Astrocyte (in vitro differentiated cells and primary cell): ENCODE data around the gene IFNLR1. TPM values are rescaled to one million over a fixed set of nuclear protein-coding genes. Genes with fewer than 3 reads are reported as not detected.

Experiments
- DNase-seq: peaks from one replicate; pipeline ENCODE4 v3.0.0-alpha.2; 2010; ENCODE audit warnings: low read depth
- FAIRE-seq: peaks from 2 replicates; lab custom pipeline; 2011; peaks lifted over from hg19 to GRCh38; lab: Jason Lieb, UNC
- H2AFZ ChIP-seq: 2 replicates; pipeline ENCODE4 v1.6.0; 2012; ENCODE audit warnings: low read depth, low read length, inconsistent platforms
- H3K27ac ChIP-seq: 2 replicates; pipeline ENCODE4 v1.5.1; 2011; ENCODE audit warnings: low read depth, low read length, inconsistent platforms
- H3K27me3 ChIP-seq: 2 replicates; pipeline ENCODE4 v1.6.0; 2011; ENCODE audit warnings: low read length, inconsistent platforms; ENCODE audit not compliant: insufficient read depth
- H3K36me3 ChIP-seq: 2 replicates; pipeline ENCODE4 v1.5.1; 2011; ENCODE audit warnings: low read length, inconsistent platforms; ENCODE audit not compliant: insufficient read depth
- H3K4me1 ChIP-seq: 2 replicates; pipeline ENCODE4 v1.5.1; 2011; ENCODE audit warnings: low read length, inconsistent platforms; ENCODE audit not compliant: insufficient read depth
- H3K4me2 ChIP-seq: 2 replicates; pipeline ENCODE4 v1.6.0; 2012; ENCODE audit warnings: low read length, inconsistent platforms
- H3K4me3 ChIP-seq: 2 replicates; pipeline ENCODE4 v1.5.1; 2011; ENCODE audit warnings: low read depth, mild to moderate bottlenecking, low read length, inconsistent platforms; ENCODE audit not compliant: insufficient read depth
- H3K79me2 ChIP-seq: 2 replicates; pipeline ENCODE4 v1.6.0; 2012; ENCODE audit warnings: mild to moderate bottlenecking, low read length, inconsistent platforms; ENCODE audit not compliant: insufficient read depth
- H3K9ac ChIP-seq: 2 replicates; pipeline ENCODE4 v1.6.0; 2012; ENCODE audit warnings: mild to moderate bottlenecking, low read length, inconsistent platforms
- H3K9me3 ChIP-seq: 2 replicates; pipeline ENCODE4 v1.5.1; 2012; ENCODE audit warnings: low read depth, mild to moderate bottlenecking, low read length, inconsistent platforms; ENCODE audit not compliant: insufficient read depth
- H4K20me1 ChIP-seq: 2 replicates; pipeline ENCODE4 v1.6.0; 2012; ENCODE audit warnings: low read length, inconsistent platforms; ENCODE audit not compliant: insufficient read depth
- H3K27ac Mint-ChIP-seq: one replicate; pipeline ENCODE4 v1.8.0; 2021; ENCODE audit warnings: mild to moderate bottlenecking, mixed read lengths; ENCODE audit not compliant: unreplicated experiment
- H3K27me3 Mint-ChIP-seq: one replicate; pipeline ENCODE4 v1.8.0; 2021; ENCODE audit warnings: low read depth, mixed read lengths; ENCODE audit not compliant: unreplicated experiment
- H3K36me3 Mint-ChIP-seq: one replicate; pipeline ENCODE4 v1.8.0; 2021; ENCODE audit warnings: low read depth, mixed read lengths; ENCODE audit not compliant: unreplicated experiment
- H3K4me1 Mint-ChIP-seq: one replicate; pipeline ENCODE4 v1.8.0; 2021; ENCODE audit warnings: low read depth, mixed read lengths; ENCODE audit not compliant: unreplicated experiment
- H3K4me3 Mint-ChIP-seq: one replicate; pipeline ENCODE4 v1.8.0; 2021; ENCODE audit warnings: mild to moderate bottlenecking, moderate library complexity, mixed read lengths; ENCODE audit not compliant: unreplicated experiment
- H3K9me3 Mint-ChIP-seq: one replicate; pipeline ENCODE4 v1.8.0; 2021; ENCODE audit warnings: mild to moderate bottlenecking, mixed read lengths; ENCODE audit not compliant: unreplicated experiment
- EZH2 ChIP-seq: IDR thresholded peaks from 2 replicates; pipeline ENCODE4 v1.6.1; 2012; ENCODE audit warnings: mild to moderate bottlenecking, low read length, inconsistent platforms; ENCODE audit not compliant: insufficient read depth
- total RNA-seq: library from RNA; stranded (reverse); gene quantifications from 2 replicates; pipeline ENCODE4 v1.2.1, GENCODE V29; 2021
- TF ChIP-seq, protein P1 (sequence below): IDR thresholded peaks from 2 replicates; pipeline ENCODE4 v1.5.1; 2011; ENCODE audit warnings: low read depth, mild to moderate bottlenecking, inconsistent platforms, low read length, moderate library complexity; ENCODE audit not compliant: insufficient read depth

The IFNLR1 gene
- total RNA-seq, 1 donor from 2014 or later, result 1.5 TPM

DNA sequence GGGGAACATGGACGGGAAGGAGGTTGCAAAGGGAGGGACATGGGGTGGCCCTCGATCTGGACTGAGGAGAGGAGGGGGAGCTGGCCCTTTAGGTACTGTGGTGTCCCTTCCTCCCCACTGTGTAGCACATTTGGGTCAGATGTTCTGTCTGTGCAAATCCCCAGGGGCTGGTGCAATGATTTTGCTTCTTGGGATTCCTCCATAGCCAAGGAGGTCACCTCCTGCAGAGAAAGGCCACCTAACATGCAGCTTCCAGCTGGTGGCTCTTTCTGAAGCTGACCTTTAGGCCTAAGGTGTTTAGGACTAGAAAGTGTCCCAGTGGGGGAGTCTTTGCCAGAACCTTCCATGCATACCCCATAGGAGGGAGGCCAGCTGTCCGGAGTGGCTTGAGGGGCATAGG is 66.1 kb downstream of the IFNLR1 start:
- no peak overlapping the region for H3K9ac ChIP-seq
- no peak overlapping the region for H3K27ac ChIP-seq
- H3K27me3 ChIP-seq, result no peaks in the 10 kb centered on the region
- peaks cover 3% of the 10 kb centered on the region for H3K9me3 Mint-ChIP-seq
- DNase-seq, result no peak
- H4K20me1 ChIP-seq, result no peaks in the 10 kb centered on the region
- H3K4me2 ChIP-seq, result no peak overlapping the region
- no peaks in the 10 kb centered on the region for H3K36me3 ChIP-seq
- peaks cover 14% of the 10 kb centered on the region for H3K27me3 Mint-ChIP-seq
- no peak for TF ChIP-seq EZH2
- TF ChIP-seq, protein P1, sequence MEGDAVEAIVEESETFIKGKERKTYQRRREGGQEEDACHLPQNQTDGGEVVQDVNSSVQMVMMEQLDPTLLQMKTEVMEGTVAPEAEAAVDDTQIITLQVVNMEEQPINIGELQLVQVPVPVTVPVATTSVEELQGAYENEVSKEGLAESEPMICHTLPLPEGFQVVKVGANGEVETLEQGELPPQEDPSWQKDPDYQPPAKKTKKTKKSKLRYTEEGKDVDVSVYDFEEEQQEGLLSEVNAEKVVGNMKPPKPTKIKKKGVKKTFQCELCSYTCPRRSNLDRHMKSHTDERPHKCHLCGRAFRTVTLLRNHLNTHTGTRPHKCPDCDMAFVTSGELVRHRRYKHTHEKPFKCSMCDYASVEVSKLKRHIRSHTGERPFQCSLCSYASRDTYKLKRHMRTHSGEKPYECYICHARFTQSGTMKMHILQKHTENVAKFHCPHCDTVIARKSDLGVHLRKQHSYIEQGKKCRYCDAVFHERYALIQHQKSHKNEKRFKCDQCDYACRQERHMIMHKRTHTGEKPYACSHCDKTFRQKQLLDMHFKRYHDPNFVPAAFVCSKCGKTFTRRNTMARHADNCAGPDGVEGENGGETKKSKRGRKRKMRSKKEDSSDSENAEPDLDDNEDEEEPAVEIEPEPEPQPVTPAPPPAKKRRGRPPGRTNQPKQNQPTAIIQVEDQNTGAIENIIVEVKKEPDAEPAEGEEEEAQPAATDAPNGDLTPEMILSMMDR, result no peak
- H3K4me3 ChIP-seq, result no peak overlapping the region
- H3K4me3 Mint-ChIP-seq, result no peak overlapping the region
- no peak for FAIRE-seq
- H3K36me3 Mint-ChIP-seq, result no peaks in the 10 kb centered on the region
- no peaks in the 10 kb centered on the region for H3K9me3 ChIP-seq
- H3K79me2 ChIP-seq, result no peaks in the 10 kb centered on the region
- H3K4me1 ChIP-seq, result no peaks in the 10 kb centered on the region
- H2AFZ ChIP-seq, result no peak overlapping the region
- H3K4me1 Mint-ChIP-seq, result peaks cover 13% of the 10 kb centered on the region
- peak overlapping the region; percentile 69 for H3K27ac Mint-ChIP-seq

DNA sequence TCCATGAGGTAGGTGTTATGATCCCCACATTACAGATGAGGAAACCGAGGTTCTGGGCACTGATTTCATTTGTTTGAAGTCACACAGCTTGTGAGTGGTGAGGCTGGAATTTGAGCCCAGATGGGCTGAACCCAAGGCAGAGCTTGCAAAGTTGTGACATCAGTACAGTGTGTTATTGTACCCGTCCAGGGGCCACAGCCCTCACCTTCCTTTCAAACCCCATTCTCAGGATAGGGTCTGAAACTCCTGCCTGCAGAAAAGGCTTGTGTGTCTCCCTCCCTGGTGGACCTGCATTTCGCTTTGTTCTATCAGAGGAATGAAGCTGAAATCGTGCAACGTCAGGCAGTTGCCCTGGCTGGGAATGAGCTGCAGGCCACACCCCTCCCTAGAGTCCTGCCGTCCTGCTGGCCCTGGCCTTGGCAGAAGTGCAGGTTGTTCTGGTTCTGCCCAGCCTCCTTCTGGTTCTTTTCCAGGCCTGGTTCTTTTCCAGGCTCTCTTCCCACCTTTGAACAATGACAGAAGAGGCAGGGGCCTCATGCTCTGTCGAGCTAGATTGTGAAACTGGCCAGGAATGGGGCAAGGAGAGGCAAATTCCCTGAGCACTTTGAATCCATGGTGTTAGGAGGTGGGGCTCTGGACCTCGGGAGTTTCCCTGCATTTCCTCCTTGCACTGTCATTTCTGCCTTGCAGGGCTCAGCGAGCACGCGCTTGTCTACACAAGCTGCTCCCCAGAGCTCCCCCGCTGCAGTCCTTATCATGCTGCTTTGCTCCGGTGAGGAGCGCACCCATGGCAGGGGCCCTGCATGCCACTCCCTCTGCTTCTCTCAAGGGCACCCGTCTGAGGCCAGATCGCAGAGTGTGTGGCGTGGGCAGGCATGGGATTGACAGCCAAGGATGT is 67.0 kb downstream of the IFNLR1 start:
- Histone ChIP-seq H3K27ac (no peak overlapping the region), H3K4me1 (no peaks in the 10 kb centered on the region), H3K4me3 (no peak overlapping the region), H3K4me2 (no peak overlapping the region), H3K36me3 (no peaks in the 10 kb centered on the region), H2AFZ (no peak overlapping the region), H3K27me3 (peaks cover 4% of the 10 kb centered on the region), H3K9me3 (no peaks in the 10 kb centered on the region), H3K79me2 (no peaks in the 10 kb centered on the region), H4K20me1 (no peaks in the 10 kb centered on the region), H3K9ac (no peak overlapping the region)
- H3K27me3 Mint-ChIP-seq, result peaks cover 14% of the 10 kb centered on the region
- H3K4me3 Mint-ChIP-seq, result no peak overlapping the region
- DNase-seq (peak; percentile 21), FAIRE-seq (no peak)
- H3K9me3 Mint-ChIP-seq, result peaks cover 3% of the 10 kb centered on the region
- H3K36me3 Mint-ChIP-seq, result no peaks in the 10 kb centered on the region
- H3K4me1 Mint-ChIP-seq, result peaks cover 13% of the 10 kb centered on the region
- no peak for TF ChIP-seq EZH2
- TF ChIP-seq, protein P1, result no peak
- no peak overlapping the region for H3K27ac Mint-ChIP-seq

DNA sequence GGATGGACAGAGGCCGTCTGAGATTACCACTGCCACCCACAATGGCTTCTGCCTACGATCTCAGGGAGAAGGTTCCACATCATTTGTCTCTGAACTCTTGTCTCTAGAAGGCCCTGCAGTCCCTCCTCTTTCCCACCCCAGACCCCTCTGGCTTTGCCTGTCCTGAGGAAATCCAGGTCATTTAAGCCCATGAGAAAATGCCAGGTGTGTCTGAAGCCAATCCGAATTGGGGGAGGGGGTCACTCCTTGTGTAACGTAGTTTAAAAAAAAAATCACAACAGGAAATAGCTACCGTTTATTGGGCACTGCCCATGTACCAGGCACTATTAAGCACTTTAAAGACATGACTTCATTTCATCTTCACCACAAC is 67.6 kb downstream of the IFNLR1 start:
- H3K9ac ChIP-seq, result no peak overlapping the region
- no peaks in the 10 kb centered on the region for H3K79me2 ChIP-seq
- no peaks in the 10 kb centered on the region for H4K20me1 ChIP-seq
- Mint-ChIP-seq H3K36me3 (no peaks in the 10 kb centered on the region), H3K27ac (no peak overlapping the region), H3K4me1 (peaks cover 11% of the 10 kb centered on the region), H3K9me3 (peaks cover 3% of the 10 kb centered on the region), H3K27me3 (peaks cover 14% of the 10 kb centered on the region), H3K4me3 (no peak overlapping the region)
- DNase-seq (no peak), FAIRE-seq (no peak)
- no peak for TF ChIP-seq EZH2
- TF ChIP-seq, protein P1, result no peak
- H3K4me2 ChIP-seq, result no peak overlapping the region
- no peaks in the 10 kb centered on the region for H3K4me1 ChIP-seq
- H2AFZ ChIP-seq, result no peak overlapping the region
- H3K36me3 ChIP-seq, result no peaks in the 10 kb centered on the region
- no peaks in the 10 kb centered on the region for H3K9me3 ChIP-seq
- H3K27me3 ChIP-seq, result peaks cover 4% of the 10 kb centered on the region
- no peak overlapping the region for H3K4me3 ChIP-seq
- no peak overlapping the region for H3K27ac ChIP-seq
